ENCODE data around the gene TFEC. TPM values are rescaled to one million over a fixed set of nuclear protein-coding genes. Genes with fewer than 3 reads are reported as not detected.

TFEC gene
- polyA plus RNA-seq, 1 of the 3 experiments (the other 2 are of a cell fraction) = not detected

DNA sequence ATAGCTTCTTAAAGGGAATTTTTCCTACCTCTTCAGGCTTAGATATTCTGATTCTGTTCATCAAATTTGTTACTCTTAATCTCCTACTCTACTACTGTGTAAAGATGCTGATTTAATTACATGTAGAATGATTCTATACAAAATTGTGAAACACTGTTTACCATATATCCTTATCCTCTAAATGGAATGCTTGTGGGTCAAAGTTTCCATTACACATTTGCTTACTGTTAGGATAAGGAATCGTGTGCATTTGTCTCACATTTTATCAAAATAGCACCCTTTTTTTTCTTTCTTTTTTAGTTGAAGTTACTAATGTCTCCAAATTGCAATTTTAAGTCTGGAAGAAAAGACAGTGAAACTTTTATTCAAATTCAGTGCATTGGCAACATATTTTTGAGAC lies 65.3 kb downstream of the TFEC start:
- WGBS (ENCODE audit: low lambda C conversion rate) = 3% methylated on average over 1 of the region's 1 CpG
- Histone ChIP-seq H3K79me2 (ENCODE audit: insufficient read depth) (no peaks in the 10 kb centered on the region), H3K9ac (no peak overlapping the region), H3K4me1 (ENCODE audit: control insufficient read depth in 1 of 2, insufficient read depth in 2 of 2, low read depth in 1 of 2, low read length in 1 of 2) (no peaks in the 10 kb centered on the region), H3K36me3 (replicated peaks in 1 of 2; ENCODE audit: control insufficient read depth in 1 of 2, insufficient read depth in 2 of 2, low read length in 1 of 2) (no peaks in the 10 kb centered on the region), H3K9me3 (peaks cover 2% of the 10 kb centered on the region), H3K4me2 (no peak overlapping the region), H3K9me2 (0 out of 2 replicates have a peak, but pooled peaks cover 3% of the 10 kb centered on the region), H3F3A (replicated peaks; ENCODE audit: insufficient read depth) (no peaks in the 10 kb centered on the region), H4K20me1 (ENCODE audit: insufficient read depth) (no peaks in the 10 kb centered on the region), H3K27me3 (ENCODE audit: insufficient read depth) (no peaks in the 10 kb centered on the region), H2AFZ (ENCODE audit: low read depth) (no peak overlapping the region), H3K27ac (ENCODE audit: low read depth in 2 of 2, low read length in 1 of 2) (no peak overlapping the region), H3K4me3 (ENCODE audit: low read depth in 2 of 2, low read length in 1 of 2) (no peak overlapping the region)
- POLR2A ChIA-PET = no interaction called here
- no peak for DNase-seq
- CTCF ChIA-PET = no interaction called here
- TF ChIP-seq, protein P1, sequence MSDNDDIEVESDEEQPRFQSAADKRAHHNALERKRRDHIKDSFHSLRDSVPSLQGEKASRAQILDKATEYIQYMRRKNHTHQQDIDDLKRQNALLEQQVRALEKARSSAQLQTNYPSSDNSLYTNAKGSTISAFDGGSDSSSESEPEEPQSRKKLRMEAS (IDR thresholded peaks at IDR 0.05; ENCODE audit: low read depth) = no peak
- TF ChIP-seq RFX5 (IDR thresholded peaks at IDR 0.05; ENCODE audit: low read length) (no peak), EP300 (IDR thresholded peaks at IDR 0.05; ENCODE audit: borderline replicate concordance in 1 of 2, low read depth in 1 of 2, low read length in 1 of 2) (no peak), FOXJ3 (CRISPR knock-in tag; IDR thresholded peaks at IDR 0.05) (no peak), SIN3A (IDR thresholded peaks at IDR 0.05; ENCODE audit: borderline replicate concordance, low read depth, low read length) (no peak), FOXM1 (IDR thresholded peaks at IDR 0.05; ENCODE audit: low read depth) (no peak), RCOR1 (IDR thresholded peaks at IDR 0.05; ENCODE audit: low read length) (no peak)
- TF ChIP-seq, protein P2, sequence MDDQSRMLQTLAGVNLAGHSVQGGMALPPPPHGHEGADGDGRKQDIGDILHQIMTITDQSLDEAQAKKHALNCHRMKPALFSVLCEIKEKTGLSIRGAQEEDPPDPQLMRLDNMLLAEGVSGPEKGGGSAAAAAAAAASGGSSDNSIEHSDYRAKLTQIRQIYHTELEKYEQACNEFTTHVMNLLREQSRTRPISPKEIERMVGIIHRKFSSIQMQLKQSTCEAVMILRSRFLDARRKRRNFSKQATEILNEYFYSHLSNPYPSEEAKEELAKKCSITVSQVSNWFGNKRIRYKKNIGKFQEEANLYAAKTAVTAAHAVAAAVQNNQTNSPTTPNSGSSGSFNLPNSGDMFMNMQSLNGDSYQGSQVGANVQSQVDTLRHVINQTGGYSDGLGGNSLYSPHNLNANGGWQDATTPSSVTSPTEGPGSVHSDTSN (IDR thresholded peaks at IDR 0.05) = no peak

DNA sequence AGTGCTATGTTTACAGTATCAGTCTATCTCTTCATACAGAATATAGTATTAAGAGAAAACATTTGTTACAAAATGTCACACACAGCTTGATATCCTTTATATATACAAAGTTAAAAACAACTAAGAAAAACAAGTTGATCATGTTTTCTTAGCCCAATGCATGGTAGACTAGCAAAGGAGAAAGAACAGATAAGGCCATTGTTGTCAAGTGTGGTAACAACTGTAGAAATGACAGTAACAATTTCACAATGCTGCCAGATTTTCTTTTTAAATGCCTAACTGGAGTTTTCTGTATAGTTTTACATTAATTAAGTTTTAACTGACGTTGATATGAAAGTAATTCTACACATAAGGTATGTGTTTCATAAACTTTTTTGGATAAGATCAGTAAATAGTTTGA lies 65.8 kb downstream of the TFEC start:
- CTCF ChIA-PET = no interaction called here
- no peak for DNase-seq
- TF ChIP-seq FOXM1 (IDR thresholded peaks at IDR 0.05; ENCODE audit: low read depth) (no peak), TAF1 (IDR thresholded peaks at IDR 0.05; ENCODE audit: borderline replicate concordance, low read depth, low read length) (no peak), TEAD4 (IDR thresholded peaks at IDR 0.05; ENCODE audit: borderline replicate concordance, insufficient read depth) (no peak), RFX5 (IDR thresholded peaks at IDR 0.05; ENCODE audit: low read length) (no peak), ELF1 (IDR thresholded peaks at IDR 0.05) (no peak), CHD2 (IDR thresholded peaks at IDR 0.05; ENCODE audit: low read length, partially characterized antibody) (no peak), JUND (IDR thresholded peaks at IDR 0.05) (no peak)
- TF ChIP-seq, protein P3, sequence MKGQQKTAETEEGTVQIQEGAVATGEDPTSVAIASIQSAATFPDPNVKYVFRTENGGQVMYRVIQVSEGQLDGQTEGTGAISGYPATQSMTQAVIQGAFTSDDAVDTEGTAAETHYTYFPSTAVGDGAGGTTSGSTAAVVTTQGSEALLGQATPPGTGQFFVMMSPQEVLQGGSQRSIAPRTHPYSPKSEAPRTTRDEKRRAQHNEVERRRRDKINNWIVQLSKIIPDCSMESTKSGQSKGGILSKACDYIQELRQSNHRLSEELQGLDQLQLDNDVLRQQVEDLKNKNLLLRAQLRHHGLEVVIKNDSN (IDR thresholded peaks at IDR 0.05; ENCODE audit: borderline replicate concordance, low read depth) = no peak
- TF ChIP-seq, protein P4, sequence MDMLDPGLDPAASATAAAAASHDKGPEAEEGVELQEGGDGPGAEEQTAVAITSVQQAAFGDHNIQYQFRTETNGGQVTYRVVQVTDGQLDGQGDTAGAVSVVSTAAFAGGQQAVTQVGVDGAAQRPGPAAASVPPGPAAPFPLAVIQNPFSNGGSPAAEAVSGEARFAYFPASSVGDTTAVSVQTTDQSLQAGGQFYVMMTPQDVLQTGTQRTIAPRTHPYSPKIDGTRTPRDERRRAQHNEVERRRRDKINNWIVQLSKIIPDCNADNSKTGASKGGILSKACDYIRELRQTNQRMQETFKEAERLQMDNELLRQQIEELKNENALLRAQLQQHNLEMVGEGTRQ (IDR thresholded peaks at IDR 0.05; ENCODE audit: borderline replicate concordance, low read depth, low read length) = no peak
- TF ChIP-seq, protein P5, sequence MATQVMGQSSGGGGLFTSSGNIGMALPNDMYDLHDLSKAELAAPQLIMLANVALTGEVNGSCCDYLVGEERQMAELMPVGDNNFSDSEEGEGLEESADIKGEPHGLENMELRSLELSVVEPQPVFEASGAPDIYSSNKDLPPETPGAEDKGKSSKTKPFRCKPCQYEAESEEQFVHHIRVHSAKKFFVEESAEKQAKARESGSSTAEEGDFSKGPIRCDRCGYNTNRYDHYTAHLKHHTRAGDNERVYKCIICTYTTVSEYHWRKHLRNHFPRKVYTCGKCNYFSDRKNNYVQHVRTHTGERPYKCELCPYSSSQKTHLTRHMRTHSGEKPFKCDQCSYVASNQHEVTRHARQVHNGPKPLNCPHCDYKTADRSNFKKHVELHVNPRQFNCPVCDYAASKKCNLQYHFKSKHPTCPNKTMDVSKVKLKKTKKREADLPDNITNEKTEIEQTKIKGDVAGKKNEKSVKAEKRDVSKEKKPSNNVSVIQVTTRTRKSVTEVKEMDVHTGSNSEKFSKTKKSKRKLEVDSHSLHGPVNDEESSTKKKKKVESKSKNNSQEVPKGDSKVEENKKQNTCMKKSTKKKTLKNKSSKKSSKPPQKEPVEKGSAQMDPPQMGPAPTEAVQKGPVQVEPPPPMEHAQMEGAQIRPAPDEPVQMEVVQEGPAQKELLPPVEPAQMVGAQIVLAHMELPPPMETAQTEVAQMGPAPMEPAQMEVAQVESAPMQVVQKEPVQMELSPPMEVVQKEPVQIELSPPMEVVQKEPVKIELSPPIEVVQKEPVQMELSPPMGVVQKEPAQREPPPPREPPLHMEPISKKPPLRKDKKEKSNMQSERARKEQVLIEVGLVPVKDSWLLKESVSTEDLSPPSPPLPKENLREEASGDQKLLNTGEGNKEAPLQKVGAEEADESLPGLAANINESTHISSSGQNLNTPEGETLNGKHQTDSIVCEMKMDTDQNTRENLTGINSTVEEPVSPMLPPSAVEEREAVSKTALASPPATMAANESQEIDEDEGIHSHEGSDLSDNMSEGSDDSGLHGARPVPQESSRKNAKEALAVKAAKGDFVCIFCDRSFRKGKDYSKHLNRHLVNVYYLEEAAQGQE (IDR thresholded peaks at IDR 0.05; ENCODE audit: low read depth, low read length) = no peak
- Histone ChIP-seq H3K27ac (ENCODE audit: low read depth in 2 of 2, low read length in 1 of 2) (no peak overlapping the region), H3K9me2 (0 out of 2 replicates have a peak, but pooled peaks cover 3% of the 10 kb centered on the region), H4K20me1 (ENCODE audit: insufficient read depth) (no peaks in the 10 kb centered on the region), H2AFZ (ENCODE audit: low read depth) (no peak overlapping the region), H3K4me2 (no peak overlapping the region), H3K9ac (no peak overlapping the region), H3K79me2 (ENCODE audit: insufficient read depth) (no peaks in the 10 kb centered on the region), H3K4me3 (ENCODE audit: low read depth in 2 of 2, low read length in 1 of 2) (no peak overlapping the region), H3K27me3 (ENCODE audit: insufficient read depth) (no peaks in the 10 kb centered on the region), H3K9me3 (peaks cover 7% of the 10 kb centered on the region), H3K4me1 (ENCODE audit: control insufficient read depth in 1 of 2, insufficient read depth in 2 of 2, low read depth in 1 of 2, low read length in 1 of 2) (no peaks in the 10 kb centered on the region), H3K36me3 (replicated peaks in 1 of 2; ENCODE audit: control insufficient read depth in 1 of 2, insufficient read depth in 2 of 2, low read length in 1 of 2) (no peaks in the 10 kb centered on the region), H3F3A (replicated peaks; ENCODE audit: insufficient read depth) (no peaks in the 10 kb centered on the region)
- 0% methylated on average over 1 of the region's 1 CpG for WGBS (ENCODE audit: low lambda C conversion rate)
- POLR2A ChIA-PET = no interaction called here
